Measurements from ENCODE around the gene ACLY.
A peak's percentile ranks its signal among the peaks of the same experiment; 100 is the strongest.

Gene ACLY

DNA sequence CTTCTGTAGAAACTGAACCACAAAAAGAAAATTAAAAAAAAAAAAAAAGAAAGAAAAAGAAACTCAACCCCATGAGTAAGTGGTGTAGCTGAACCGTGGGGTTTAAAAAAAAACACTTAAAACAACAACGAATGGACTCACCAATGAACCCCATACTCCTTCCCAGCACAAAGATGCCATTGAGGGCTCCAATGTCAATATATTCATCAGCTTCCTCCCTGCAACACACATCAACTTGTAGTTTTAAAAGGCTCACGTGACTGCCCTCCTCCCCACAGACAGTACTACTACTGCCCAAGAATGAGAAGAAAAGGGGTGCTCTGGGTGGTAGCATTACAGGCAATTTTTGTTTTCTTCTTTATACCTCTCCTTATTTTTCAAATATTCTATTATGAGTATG, 50.2 kb downstream of the ACLY start:
- Histone ChIP-seq H3K9me3 (no peaks in the 10 kb centered on the region), H3K4me3 (ENCODE audit: low read depth in 1 of 2, low read length in 1 of 2) (no peak overlapping the region), H3K36me3 (peaks cover 55% of the 10 kb centered on the region), H3K27me3 (no peaks in the 10 kb centered on the region), H3K4me1 (ENCODE audit: control insufficient read depth in 1 of 2, insufficient read depth in 1 of 2, low read depth in 1 of 2, low read length in 1 of 2) (peaks cover 15 to 17% of the 10 kb centered on the region in 2 experiments), H3K27ac (no peak overlapping the region)
- TF ChIP-seq, protein P1, sequence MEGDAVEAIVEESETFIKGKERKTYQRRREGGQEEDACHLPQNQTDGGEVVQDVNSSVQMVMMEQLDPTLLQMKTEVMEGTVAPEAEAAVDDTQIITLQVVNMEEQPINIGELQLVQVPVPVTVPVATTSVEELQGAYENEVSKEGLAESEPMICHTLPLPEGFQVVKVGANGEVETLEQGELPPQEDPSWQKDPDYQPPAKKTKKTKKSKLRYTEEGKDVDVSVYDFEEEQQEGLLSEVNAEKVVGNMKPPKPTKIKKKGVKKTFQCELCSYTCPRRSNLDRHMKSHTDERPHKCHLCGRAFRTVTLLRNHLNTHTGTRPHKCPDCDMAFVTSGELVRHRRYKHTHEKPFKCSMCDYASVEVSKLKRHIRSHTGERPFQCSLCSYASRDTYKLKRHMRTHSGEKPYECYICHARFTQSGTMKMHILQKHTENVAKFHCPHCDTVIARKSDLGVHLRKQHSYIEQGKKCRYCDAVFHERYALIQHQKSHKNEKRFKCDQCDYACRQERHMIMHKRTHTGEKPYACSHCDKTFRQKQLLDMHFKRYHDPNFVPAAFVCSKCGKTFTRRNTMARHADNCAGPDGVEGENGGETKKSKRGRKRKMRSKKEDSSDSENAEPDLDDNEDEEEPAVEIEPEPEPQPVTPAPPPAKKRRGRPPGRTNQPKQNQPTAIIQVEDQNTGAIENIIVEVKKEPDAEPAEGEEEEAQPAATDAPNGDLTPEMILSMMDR (IDR thresholded peaks at IDR 0.05) = no peak

DNA sequence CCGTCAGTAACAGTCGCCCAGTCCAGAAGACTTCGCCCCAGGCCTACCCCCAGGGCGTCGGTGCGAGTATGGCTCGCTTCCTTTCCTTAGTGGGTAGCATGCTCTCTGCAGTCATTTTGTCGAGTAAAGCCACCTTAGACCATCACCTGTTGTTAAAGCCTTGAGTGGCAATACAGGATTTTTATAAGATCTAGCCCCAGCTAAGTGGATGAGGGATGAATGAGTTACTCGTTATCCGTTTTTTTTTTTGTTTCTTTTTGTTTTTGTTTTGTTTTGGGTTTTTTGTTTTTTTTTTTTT, 53.2 kb downstream of the ACLY start:
- H3K9me3 ChIP-seq = no peaks in the 10 kb centered on the region
- H3K27me3 ChIP-seq = no peaks in the 10 kb centered on the region
- peaks cover 26% of the 10 kb centered on the region for H3K36me3 ChIP-seq
- H3K4me1 ChIP-seq (ENCODE audit: control insufficient read depth in 1 of 2, insufficient read depth in 1 of 2, low read depth in 1 of 2, low read length in 1 of 2) = peaks cover 19 to 20% of the 10 kb centered on the region in 2 experiments
- H3K4me3 ChIP-seq (ENCODE audit: low read depth in 1 of 2, low read length in 1 of 2) = peak overlapping the region; percentile 81 to 89
- TF ChIP-seq, protein P1 (IDR thresholded peaks at IDR 0.05) = peak; percentile 0
- H3K27ac ChIP-seq = peak overlapping the region; percentile 79

DNA sequence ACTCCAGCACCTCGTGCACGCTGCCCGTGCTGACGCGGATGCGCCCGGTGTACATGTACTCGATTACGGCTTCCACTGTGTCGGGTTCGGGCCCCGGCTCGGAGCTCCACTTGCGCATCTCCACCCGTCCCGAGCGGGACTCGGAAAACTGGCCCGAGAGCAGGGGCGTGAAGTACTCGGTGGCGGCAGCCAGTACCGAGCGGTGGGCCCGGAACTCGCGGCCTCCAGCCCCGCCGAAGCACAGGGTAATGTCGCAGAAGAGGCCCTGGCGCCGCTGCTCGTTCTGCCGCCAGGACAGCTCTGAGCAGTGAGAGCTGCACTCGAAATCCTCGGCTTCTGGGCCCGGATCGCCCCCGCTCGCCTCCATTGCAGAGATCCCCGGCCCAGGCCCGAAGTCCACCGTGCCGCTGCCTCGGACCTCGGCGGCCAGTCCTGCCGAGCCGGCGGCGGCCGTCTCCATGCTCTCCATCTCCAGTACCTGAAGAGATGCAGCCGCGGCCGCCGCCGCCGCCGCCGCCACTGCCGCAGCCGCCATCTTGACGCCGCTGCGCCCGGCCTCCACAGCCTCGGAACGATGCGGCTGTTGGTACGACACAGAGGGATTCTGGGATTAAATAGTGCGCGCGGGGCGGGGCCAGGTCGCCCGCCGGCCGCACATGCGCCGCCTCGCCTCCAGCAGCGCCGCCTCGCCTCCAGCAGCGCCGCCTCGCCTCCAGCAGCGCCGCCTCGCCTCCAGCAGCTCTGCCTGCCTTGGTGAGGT, 53.7 kb downstream of the ACLY start, which contains the start of gene KLHL11:
TSS of gene KLHL11 (minus strand) at position 588 of the 760 bp plus-strand sequence. CDS start at position 535, 53 bp downstream.
- H3K36me3 ChIP-seq = peaks cover 21% of the 10 kb centered on the region
- H3K9me3 ChIP-seq = no peaks in the 10 kb centered on the region
- TF ChIP-seq, protein P1 (IDR thresholded peaks at IDR 0.05) = peak; percentile 45
- peaks cover 19 to 20% of the 10 kb centered on the region in 2 experiments for H3K4me1 ChIP-seq (ENCODE audit: control insufficient read depth in 1 of 2, insufficient read depth in 1 of 2, low read depth in 1 of 2, low read length in 1 of 2)
- H3K4me3 ChIP-seq (ENCODE audit: low read depth in 1 of 2, low read length in 1 of 2) = peak within 1 kb of the TSS; percentile 81 to 89
- H3K27me3 ChIP-seq = no peaks in the 10 kb centered on the region
- H3K27ac ChIP-seq = peak within 1 kb of the TSS; percentile 79

GRCh38 chr17:41864498-41864835, 54.3 kb downstream of the ACLY start:
- H3K9me3 ChIP-seq = no peaks in the 10 kb centered on the region
- H3K27me3 ChIP-seq = no peaks in the 10 kb centered on the region
- H3K27ac ChIP-seq = peak overlapping the region; percentile 79
- peaks cover 19 to 20% of the 10 kb centered on the region in 2 experiments for H3K4me1 ChIP-seq (ENCODE audit: control insufficient read depth in 1 of 2, insufficient read depth in 1 of 2, low read depth in 1 of 2, low read length in 1 of 2)
- H3K4me3 ChIP-seq (ENCODE audit: low read depth in 1 of 2, low read length in 1 of 2) = peak overlapping the region; percentile 81 to 89
- TF ChIP-seq, protein P1 (IDR thresholded peaks at IDR 0.05) = no peak
- H3K36me3 ChIP-seq = peaks cover 15% of the 10 kb centered on the region

DNA sequence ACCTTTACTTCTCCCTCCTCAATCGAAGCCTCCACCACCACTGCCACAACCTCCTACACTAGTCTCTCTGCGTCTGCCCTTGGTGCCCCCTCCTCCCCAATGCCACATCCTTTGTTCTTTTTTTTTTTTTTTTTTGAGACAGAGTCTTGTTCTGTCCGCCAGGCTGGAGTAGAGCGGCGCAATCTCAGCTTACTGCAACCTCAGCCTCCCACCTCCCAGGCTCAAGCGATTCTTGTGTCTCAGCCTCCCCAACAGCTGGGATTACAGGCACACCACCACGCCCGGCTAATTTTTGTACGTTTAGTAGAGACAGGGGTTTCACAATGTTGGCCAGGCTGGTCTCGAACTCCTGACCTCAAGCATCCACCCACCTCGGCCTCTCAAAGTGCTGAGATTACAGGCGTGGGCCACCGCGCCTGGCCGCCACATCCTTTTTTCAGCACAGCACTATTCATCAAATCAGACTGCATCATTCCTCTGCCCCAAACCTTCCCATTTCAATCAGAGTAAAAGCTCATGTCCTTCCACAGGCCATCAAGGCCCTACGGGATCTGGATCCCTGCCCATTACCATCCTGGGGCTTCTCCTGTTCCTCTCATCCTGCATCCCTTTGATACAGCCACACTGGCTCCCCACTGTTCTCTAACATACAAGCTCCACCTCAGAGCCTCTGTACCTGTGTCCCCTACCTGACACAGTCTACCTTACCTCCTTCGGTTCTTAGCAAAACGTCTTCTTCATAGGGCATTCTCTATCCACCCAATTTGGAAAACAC, 55.5 kb downstream of the ACLY start:
- Histone ChIP-seq H3K9me3 (no peaks in the 10 kb centered on the region), H3K4me3 (ENCODE audit: low read depth in 1 of 2, low read length in 1 of 2) (no peak overlapping the region), H3K36me3 (peaks cover 6% of the 10 kb centered on the region), H3K4me1 (ENCODE audit: control insufficient read depth in 1 of 2, insufficient read depth in 1 of 2, low read depth in 1 of 2, low read length in 1 of 2) (peaks cover 19 to 20% of the 10 kb centered on the region in 2 experiments), H3K27ac (no peak overlapping the region), H3K27me3 (no peaks in the 10 kb centered on the region)
- TF ChIP-seq, protein P1 (IDR thresholded peaks at IDR 0.05) = no peak
